NB4 (cell line): ENCODE results near the gene PRDX4.

Source experiments
- CTCF ChIP-seq: IDR thresholded peaks from one replicate; pipeline ENCODE4 v1.5.1; 2012; ENCODE audit warnings: low read depth, low read length
- MAX ChIP-seq: IDR thresholded peaks from 2 replicates; pipeline ENCODE4 v1.6.1; 2011; ENCODE audit warnings: low read depth, low read length
- POLR2A ChIP-seq: IDR thresholded peaks from 2 replicates; pipeline ENCODE4 v1.6.1; 2011; ENCODE audit warnings: mild to moderate bottlenecking; ENCODE audit not compliant: insufficient read length; ENCODE audit errors: extremely low read depth

- TF ChIP-seq POLR2A (no peak), CTCF (no peak), MAX (no peak)
Measured at GRCh38 chrX:23673108-23673507, 5.8 kb downstream of the PRDX4 start.
